Nephron progenitor cell (in vitro differentiated cells): Measurements from ENCODE around the gene ERMN.

Source experiments
- DNase-seq: peaks from one replicate; pipeline ENCODE4 v3.0.0; 2021
- H3K27ac Mint-ChIP-seq: 2 replicates; pipeline ENCODE4 v1.8.0; 2021; ENCODE audit warnings: mild to moderate bottlenecking, moderate library complexity, mixed read lengths
- H3K27me3 Mint-ChIP-seq: 2 replicates; pipeline ENCODE4 v1.8.0; 2021; ENCODE audit warnings: mild to moderate bottlenecking, low read depth, mixed read lengths; ENCODE audit not compliant: poor library complexity
- H3K36me3 Mint-ChIP-seq: 2 replicates; pipeline ENCODE4 v1.8.0; 2021; ENCODE audit warnings: low read depth, mixed read lengths
- H3K4me1 Mint-ChIP-seq: 2 replicates; pipeline ENCODE4 v1.8.0; 2021; ENCODE audit warnings: mixed read lengths
- H3K4me3 Mint-ChIP-seq: 2 replicates; pipeline ENCODE4 v1.8.0; 2021; ENCODE audit warnings: mild to moderate bottlenecking, moderate library complexity, mixed read lengths
- H3K9me3 Mint-ChIP-seq: 2 replicates; pipeline ENCODE4 v1.8.0; 2021; ENCODE audit warnings: mild to moderate bottlenecking, moderate library complexity, mixed read lengths
- CTCF ChIP-seq: fragments of 200-600 bp; sonication (generic); IDR thresholded peaks from 2 replicates; pipeline ENCODE4 v1.5.0; 2021; ENCODE audit warnings: antibody characterized with exemption

The ERMN gene

GRCh38 chr2:157318884-157319283, 6.7 kb downstream of the ERMN start:
- H3K27me3 Mint-ChIP-seq, result no peaks in the 10 kb centered on the region
- no peak for TF ChIP-seq CTCF
- no peak for DNase-seq
- no peak overlapping the region for H3K4me3 Mint-ChIP-seq
- no peaks in the 10 kb centered on the region for H3K4me1 Mint-ChIP-seq
- H3K27ac Mint-ChIP-seq, result no peak overlapping the region
- no peaks in the 10 kb centered on the region for H3K36me3 Mint-ChIP-seq
- no peaks in the 10 kb centered on the region for H3K9me3 Mint-ChIP-seq

GRCh38 chr2:157315901-157316300, 9.7 kb downstream of the ERMN start:
- no peak for DNase-seq

GRCh38 chr2:157312866-157313486, 12.6 kb downstream of the ERMN start:
- Mint-ChIP-seq H3K4me1 (no peaks in the 10 kb centered on the region), H3K27ac (no peak overlapping the region), H3K4me3 (no peak overlapping the region), H3K9me3 (no peaks in the 10 kb centered on the region), H3K36me3 (no peaks in the 10 kb centered on the region), H3K27me3 (no peaks in the 10 kb centered on the region)
- no peak for TF ChIP-seq CTCF
- DNase-seq, result no peak

More at GRCh38 chr2:157315901-157316300, 9.7 kb downstream of the ERMN start:
- Mint-ChIP-seq H3K36me3 (no peaks in the 10 kb centered on the region), H3K4me3 (no peak overlapping the region), H3K27ac (no peak overlapping the region), H3K4me1 (no peaks in the 10 kb centered on the region), H3K27me3 (no peaks in the 10 kb centered on the region), H3K9me3 (no peaks in the 10 kb centered on the region)
- no peak for TF ChIP-seq CTCF

GRCh38 chr2:157311706-157312105, 13.9 kb downstream of the ERMN start:
- Mint-ChIP-seq H3K27me3 (no peaks in the 10 kb centered on the region), H3K9me3 (no peaks in the 10 kb centered on the region), H3K36me3 (no peaks in the 10 kb centered on the region), H3K4me3 (no peak overlapping the region), H3K4me1 (peaks cover 1% of the 10 kb centered on the region), H3K27ac (no peak overlapping the region)
- DNase-seq, result no peak
- no peak for TF ChIP-seq CTCF

GRCh38 chr2:157309878-157310277, 15.7 kb downstream of the ERMN start:
- Mint-ChIP-seq H3K27ac (no peak overlapping the region), H3K9me3 (no peaks in the 10 kb centered on the region), H3K27me3 (no peaks in the 10 kb centered on the region), H3K4me1 (peaks cover 5% of the 10 kb centered on the region), H3K36me3 (no peaks in the 10 kb centered on the region), H3K4me3 (no peak overlapping the region)
- no peak for TF ChIP-seq CTCF
- DNase-seq, result no peak

- Mint-ChIP-seq H3K4me1 (peaks cover 5% of the 10 kb centered on the region), H3K4me3 (no peak overlapping the region)
- DNase-seq, result no peak
Measured at GRCh38 chr2:157307021-157307420, 18.6 kb downstream of the ERMN start.

More at GRCh38 chr2:157307021-157307420, 18.6 kb downstream of the ERMN start:
- TF ChIP-seq CTCF, result no peak
- H3K36me3 Mint-ChIP-seq, result no peaks in the 10 kb centered on the region
- H3K27me3 Mint-ChIP-seq, result no peaks in the 10 kb centered on the region
- H3K27ac Mint-ChIP-seq, result no peak overlapping the region
- no peaks in the 10 kb centered on the region for H3K9me3 Mint-ChIP-seq
